NCI-H82 (cell line): Measurements from ENCODE around the gene ANKRD6.
"Not testable (repeated sequence)": the region's sequence is repeated elsewhere in the genome, so short reads cannot be mapped to it uniquely, and the experiment has no call there.

Source experiments
- DNase-seq: peaks from one replicate; lab custom pipeline; 2025; lab: John Stamatoyannopoulos, UW

ANKRD6 gene

GRCh38 chr6:89602166-89602565 is 169.2 kb downstream of the ANKRD6 start:
- no peak for DNase-seq

DNA sequence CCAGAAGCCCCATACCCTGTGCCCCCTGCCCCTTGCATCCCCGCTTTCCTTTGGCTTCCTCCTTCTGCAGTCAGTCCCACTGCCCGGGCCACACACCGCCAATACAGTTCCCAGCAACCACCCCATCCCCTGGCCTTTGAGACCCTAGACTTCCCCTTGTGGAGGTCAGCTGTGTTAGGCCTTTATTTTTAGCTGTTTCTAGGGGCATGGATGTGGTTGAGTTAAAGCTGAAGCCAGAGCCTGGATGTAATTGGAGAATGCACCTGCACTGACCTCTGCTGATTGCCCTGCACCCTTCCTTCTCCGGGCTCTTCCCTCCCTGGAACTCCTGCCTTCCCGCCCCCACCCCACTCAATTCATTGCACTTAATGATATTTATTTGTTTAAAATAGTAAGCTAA is 171.7 kb downstream of the ANKRD6 start:
- no peak for DNase-seq

DNA sequence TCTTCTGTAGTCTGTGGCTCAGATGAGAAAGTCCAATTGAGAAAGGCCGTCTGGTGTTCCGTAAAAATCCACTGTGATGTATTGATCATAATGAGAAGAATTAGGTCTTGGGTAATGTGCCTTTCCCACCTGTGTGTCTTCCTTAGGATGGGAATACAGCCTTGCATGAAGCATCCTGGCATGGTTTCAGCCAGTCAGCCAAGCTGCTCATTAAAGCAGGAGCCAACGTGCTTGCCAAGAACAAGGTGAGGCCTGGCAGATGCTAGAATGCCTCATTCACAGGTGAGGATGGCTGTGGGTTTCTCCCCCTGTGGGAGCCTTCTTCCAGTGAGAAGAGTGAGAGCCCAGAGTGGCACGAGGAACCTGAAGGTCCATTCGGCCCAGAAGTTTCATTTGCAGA is 172.9 kb downstream of the ANKRD6 start:
- no peak for DNase-seq

GRCh38 chr6:89610149-89610642 is 177.2 kb downstream of the ANKRD6 start:
- DNase-seq, result peak; percentile 78

DNA sequence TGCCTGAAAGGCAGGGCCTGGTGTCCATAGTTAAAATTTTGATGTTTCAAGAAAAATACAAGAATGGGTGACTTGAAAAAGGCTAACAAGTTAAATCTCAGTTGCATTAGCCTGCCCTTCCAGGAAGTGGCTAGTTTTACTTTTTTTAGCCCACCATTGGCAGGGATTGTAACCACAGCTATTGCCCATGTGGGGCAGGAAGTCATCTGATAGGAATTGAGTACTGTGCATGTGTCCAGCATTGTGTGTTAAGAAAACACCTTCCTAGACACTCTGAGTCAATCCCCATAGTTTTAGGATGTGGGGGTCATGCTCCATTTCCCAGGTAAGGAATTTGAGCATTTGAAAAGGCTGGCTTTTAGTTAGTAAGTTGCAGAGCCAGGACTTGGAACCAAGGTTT is 178.7 kb downstream of the ANKRD6 start:
- no peak for DNase-seq

DNA sequence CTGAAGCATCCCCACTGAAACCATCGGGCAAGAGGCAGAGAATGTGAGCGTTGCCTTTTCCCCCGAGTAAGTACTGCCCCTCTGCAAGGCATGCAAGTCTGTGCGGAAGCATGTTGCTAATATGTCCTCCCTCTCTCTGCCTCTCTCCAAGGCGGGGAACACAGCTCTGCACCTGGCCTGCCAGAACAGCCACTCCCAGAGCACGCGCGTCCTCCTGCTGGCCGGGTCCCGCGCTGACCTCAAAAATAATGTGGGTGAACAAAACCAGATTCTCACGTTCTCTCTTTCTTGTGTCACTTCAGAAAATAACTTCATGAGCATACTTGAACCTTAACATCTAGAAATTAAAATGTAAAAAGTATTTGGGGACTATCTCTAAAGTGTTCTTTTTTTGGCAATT is 179.2 kb downstream of the ANKRD6 start:
- DNase-seq, result no peak

- DNase-seq, result no peak
Measured at GRCh38 chr6:89613790-89614189, 180.8 kb downstream of the ANKRD6 start.

DNA sequence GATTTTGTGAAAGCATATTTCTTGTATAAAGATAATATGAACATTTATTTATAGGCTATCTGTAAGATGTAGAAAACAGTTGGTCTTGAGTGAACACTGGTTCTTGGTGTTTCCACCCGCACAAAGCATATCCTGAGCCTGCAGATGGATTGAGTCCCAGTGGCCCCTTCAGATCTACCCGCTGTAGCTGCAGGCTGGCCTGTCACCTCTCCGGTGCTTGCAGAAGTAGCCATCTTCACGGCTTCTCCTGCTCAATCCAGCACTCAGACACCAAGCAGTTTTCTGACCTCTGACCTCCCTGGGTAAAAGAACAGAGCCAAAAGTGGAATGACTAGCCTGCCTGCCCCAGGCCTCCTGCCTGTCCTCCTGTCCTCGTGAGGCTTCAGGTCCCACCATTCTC is 182.9 kb downstream of the ANKRD6 start:
- DNase-seq, result no peak

DNA sequence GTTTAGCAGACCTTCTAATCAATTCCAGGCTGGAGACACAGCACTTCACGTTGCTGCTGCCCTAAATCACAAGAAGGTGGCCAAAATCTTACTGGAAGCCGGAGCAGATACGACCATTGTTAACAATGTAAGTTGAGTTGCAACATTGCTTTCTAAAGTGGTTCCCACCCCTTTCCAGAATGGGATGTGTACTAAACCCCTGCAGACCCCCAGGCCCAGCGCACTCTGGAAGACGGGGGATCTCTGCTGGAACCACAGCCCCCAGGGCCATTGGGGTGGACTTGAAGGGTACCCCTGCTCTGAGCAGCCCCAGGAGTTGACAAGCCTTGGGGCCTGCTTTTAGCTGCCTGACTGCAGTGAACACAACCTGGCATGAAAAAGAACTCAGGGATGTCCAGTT is 183.6 kb downstream of the ANKRD6 start:
- DNase-seq, result no peak

DNA sequence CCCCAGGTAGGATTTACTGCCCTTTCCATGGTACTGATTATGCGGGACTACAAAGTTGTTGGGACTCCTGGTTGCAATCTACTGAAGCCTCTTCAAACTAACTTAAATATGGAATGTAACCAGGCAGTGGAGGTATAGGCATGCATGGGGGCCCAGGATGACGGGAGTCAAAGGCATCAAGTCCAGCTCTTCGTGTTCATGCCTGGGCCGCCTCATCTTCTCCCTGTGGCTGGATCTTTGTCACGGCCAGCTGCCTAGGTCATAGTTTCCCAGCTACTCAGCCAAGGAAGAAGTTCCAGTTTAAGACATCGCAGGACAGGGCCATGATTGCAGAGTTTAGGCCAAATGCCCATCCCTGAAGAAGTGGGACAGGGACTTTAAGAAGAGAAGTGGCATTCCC is 185.1 kb downstream of the ANKRD6 start:
- no peak for DNase-seq

GRCh38 chr6:89619567-89619966 is 186.6 kb downstream of the ANKRD6 start:
- no peak for DNase-seq

GRCh38 chr6:89623749-89624148 is 190.8 kb downstream of the ANKRD6 start:
- no peak for DNase-seq

DNA sequence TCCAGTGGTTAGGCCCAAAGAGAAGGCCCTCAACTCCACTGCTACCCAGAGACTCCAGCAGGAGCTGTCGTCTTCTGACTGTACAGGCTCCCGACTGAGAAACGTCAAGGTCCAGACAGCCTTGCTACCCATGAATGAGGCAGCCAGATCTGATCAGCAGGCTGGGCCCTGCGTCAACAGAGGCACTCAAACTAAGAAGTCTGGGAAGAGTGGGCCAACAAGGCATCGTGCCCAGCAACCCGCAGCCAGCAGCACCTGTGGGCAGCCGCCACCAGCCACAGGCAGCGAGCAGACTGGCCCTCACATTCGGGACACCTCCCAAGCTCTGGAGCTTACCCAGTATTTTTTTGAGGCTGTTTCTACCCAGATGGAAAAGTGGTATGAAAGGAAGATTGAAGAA is 197.5 kb downstream of the ANKRD6 start:
- DNase-seq, result no peak

- not testable (repeated sequence) for DNase-seq
Measured at GRCh38 chr6:89636412-89636811, 203.5 kb downstream of the ANKRD6 start.

- no peak for DNase-seq
Measured at GRCh38 chr6:89637960-89638319, 205.0 kb downstream of the ANKRD6 start.

- peak; percentile 95 for DNase-seq
Measured at GRCh38 chr6:89638320-89639195, 205.6 kb downstream of the ANKRD6 start, which contains the start of gene LYRM2. Gene LYRM2 (minus strand): TSS chr6:89638747. CDS start chr6:89638716, 31 bp downstream.

DNA sequence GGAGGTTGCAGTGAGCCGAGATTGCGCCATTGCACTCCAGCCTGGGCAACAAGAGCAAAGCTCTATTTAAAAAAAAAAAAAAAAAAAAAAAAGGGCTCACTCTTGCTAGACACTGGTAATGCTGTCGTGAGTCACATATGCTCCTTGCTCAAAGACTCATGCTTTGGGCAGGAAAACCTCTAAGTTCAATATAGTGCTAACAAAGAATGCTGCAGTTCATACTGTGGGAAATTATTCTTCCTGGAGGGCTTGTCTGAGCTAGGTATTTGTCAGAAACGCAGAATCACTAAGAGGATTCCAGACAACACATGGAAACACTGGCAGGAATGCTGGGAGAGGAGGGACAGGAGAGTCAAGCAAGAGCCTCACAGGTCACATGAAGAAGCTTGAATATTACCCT is 207.9 kb downstream of the ANKRD6 start:
- DNase-seq, result peak; percentile 37

- DNase-seq, result not testable (repeated sequence)
Measured at GRCh38 chr6:89641581-89641980, 208.6 kb downstream of the ANKRD6 start.

DNA sequence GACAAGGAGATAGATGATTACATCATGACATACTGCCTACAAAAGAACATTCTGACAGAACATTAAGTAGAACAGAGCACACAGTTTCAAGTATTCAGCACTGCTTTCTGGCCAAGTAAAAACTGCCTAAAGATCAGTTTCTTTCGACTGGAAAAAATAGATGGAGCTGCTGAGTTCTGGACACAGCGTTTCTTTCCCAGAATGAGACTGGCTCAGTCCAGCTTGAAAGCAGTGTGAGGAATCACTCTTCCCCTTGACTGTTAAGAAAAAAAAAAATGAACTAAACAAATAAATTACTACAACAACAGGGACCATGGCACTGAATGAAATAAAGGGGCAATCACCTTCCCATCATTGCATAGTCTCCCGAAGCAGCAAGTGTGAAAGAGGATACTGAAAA is 210.0 kb downstream of the ANKRD6 start:
- DNase-seq, result no peak

- DNase-seq, result no peak
Measured at GRCh38 chr6:89643406-89643805, 210.5 kb downstream of the ANKRD6 start.

- no peak for DNase-seq
Measured at GRCh38 chr6:89644864-89645263, 211.9 kb downstream of the ANKRD6 start.

DNA sequence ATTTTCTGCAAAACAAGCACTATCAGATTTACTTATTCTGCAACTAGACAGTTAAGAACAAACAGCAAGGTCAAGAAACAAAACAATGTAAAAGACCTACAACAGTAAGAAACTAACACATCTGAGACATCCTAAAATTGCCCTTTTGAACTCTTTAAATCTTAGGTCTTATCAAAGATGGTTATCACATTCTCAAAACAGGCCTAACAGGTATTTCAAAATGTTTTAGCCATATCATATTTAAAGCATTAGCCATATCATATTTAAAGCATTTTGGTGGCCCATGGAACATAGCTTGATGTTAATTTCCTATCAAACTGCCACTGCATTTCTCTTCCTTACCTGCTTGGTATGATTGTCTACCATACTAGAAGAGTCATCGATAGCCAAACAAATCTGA is 216.7 kb downstream of the ANKRD6 start:
- DNase-seq, result no peak

GRCh38 chr6:89650579-89650978 is 217.6 kb downstream of the ANKRD6 start:
- no peak for DNase-seq

- DNase-seq, result no peak
Measured at GRCh38 chr6:89655122-89655521, 222.2 kb downstream of the ANKRD6 start.
